ENCODE results near the gene C16orf92. TPM values are rescaled to one million over a fixed set of nuclear protein-coding genes. Genes with fewer than 3 reads are reported as not detected.

Gene C16orf92
- total RNA-seq, 1 donor from 2014 or later = not detected

DNA sequence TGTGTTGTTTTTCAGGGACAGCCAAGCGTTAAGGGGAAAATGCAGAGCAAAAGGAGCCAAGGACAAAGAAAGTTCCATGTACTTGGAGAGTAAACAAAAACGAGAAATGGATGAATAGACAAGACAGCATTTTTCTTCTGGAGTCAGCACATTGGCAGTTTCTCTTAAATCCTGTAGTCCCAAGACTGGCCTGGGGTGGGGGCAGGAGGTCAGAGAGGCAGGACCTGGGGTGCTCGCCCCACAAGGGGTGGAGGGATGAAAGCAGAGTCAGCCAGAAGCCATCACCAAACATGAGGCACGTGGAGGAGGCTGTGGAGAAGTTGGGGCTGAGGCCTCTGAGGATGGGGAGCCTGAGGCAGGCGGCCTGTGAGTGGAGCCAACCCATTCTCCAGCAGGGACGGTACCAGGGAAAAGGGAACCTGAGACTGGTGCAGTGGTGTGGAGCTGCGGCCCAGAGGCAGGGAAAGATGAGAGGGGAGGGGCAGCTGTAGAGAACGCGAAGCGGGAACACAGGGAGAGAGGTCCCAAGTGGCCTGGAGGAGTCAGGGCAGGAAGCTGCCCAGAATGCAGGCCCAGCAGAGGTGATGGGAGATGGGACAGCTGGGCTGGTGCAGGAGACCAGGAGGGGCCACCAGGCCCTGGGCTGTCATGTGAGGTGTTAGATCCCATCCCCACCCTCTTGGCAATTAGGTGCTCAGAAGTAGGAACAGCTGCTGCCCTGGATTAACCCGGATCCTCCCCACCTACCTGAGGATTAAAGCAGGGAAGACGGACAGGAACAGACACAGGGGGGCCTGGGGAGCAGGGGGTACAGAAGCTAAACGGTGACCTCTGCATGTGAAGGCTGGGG is 4.8 kb downstream of the C16orf92 start:
- DNase-seq (ENCODE audit: low spot score) = no peak
- H3K79me2 ChIP-seq (ENCODE audit: low read depth) = no peaks in the 10 kb centered on the region
- H3K9me3 Mint-ChIP-seq = no peaks in the 10 kb centered on the region
- no peak overlapping the region for H2AFZ ChIP-seq (replicated peaks)
- peaks cover 37% of the 10 kb centered on the region for H3K4me1 Mint-ChIP-seq
- no peaks in the 10 kb centered on the region for H3K36me3 ChIP-seq
- H3K4me2 ChIP-seq = no peak overlapping the region
- peaks cover 9% of the 10 kb centered on the region for H3K27me3 Mint-ChIP-seq (ENCODE audit: insufficient read depth, low read depth)
- peak overlapping the region; percentile 48 for H3K4me3 Mint-ChIP-seq
- H3K27ac ChIP-seq = no peak overlapping the region
- H4K20me1 ChIP-seq (ENCODE audit: low read depth) = peaks cover 37% of the 10 kb centered on the region
- H3K36me3 Mint-ChIP-seq = no peaks in the 10 kb centered on the region
- peaks cover 21% of the 10 kb centered on the region for H3K4me1 ChIP-seq
- peaks cover 18% of the 10 kb centered on the region for H3F3A ChIP-seq (ENCODE audit: low read depth)
- H3K9ac ChIP-seq = no peak overlapping the region
- TF ChIP-seq EZH2phosphoT487 (IDR thresholded peaks at IDR 0.05) (no peak), EZH2 (IDR thresholded peaks at IDR 0.05) (no peak)
- TF ChIP-seq, protein P1, sequence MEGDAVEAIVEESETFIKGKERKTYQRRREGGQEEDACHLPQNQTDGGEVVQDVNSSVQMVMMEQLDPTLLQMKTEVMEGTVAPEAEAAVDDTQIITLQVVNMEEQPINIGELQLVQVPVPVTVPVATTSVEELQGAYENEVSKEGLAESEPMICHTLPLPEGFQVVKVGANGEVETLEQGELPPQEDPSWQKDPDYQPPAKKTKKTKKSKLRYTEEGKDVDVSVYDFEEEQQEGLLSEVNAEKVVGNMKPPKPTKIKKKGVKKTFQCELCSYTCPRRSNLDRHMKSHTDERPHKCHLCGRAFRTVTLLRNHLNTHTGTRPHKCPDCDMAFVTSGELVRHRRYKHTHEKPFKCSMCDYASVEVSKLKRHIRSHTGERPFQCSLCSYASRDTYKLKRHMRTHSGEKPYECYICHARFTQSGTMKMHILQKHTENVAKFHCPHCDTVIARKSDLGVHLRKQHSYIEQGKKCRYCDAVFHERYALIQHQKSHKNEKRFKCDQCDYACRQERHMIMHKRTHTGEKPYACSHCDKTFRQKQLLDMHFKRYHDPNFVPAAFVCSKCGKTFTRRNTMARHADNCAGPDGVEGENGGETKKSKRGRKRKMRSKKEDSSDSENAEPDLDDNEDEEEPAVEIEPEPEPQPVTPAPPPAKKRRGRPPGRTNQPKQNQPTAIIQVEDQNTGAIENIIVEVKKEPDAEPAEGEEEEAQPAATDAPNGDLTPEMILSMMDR (IDR thresholded peaks at IDR 0.05) = no peak
- H3K4me3 ChIP-seq = no peak overlapping the region
- H3K27me3 ChIP-seq = peaks cover 5% of the 10 kb centered on the region
- no peak overlapping the region for H3K27ac Mint-ChIP-seq
- no peaks in the 10 kb centered on the region for H3K9me3 ChIP-seq (ENCODE audit: low read depth)

DNA sequence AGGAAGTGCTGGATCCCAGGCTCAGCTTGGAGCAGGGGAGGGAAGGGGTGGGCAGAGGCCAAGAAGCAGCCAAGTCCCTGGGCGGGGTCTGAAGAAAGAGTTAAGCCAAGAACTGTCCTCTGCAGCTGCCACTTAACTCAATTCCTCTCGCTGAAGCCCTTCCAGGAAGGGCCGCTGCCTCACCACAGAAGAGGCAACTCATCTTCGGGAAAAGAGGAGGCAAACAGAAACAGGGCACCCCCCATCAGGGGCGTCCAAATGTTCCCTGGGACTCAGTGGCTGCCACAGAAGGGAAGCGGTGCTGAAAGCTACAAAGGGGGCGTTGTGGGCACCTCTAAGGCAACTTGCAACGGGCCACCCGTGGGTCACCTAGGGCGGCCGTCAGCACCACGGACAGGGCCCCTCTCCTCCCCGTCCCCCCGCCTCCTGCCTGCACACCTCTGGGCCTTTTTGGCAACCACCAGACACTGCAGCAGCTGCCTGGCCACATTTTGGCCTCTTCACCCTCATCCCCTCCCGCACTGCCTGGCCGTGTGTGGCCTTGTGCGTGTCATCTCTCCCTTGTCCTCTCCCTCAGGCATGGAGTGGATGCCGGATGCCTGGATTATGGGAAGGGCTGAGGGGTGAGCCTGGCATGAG is 5.6 kb downstream of the C16orf92 start:
- peak overlapping the region; percentile 51 for H3K4me2 ChIP-seq

DNA sequence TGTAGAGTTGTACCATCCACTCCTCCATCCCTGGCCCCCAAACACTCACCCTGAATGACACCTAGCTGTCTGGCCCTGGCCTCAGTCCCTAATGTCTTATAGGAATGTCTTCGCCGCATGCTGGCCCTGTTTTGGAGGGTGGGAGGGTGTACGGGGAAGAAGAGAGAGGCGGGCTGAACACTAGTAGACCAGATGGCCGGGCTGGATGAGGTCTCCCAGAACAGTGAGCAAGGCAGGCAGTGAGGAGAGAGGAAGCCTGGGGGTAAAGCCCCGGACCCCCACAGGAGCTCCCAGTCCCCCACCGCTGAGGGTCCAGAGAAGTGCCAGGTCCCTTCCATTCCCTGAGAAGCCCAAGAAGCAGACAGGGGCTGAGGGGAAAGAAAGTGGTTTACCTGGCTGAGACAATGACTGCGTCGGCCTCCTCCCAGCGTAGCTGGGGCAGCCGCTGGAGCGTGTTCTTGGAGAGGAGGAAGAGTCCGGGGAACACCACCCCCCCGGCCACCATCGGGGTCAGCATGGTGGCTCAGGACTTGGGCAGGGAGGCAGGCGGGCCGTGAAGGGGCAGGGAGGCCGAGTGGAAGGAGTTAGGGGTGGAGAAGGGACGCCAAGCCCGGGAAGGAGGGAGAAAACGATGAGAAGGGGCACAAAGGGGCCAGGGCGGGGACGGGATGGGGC is 7.2 kb downstream of the C16orf92 start:
- Histone ChIP-seq H2AFZ (replicated peaks) (no peak overlapping the region), H4K20me1 (ENCODE audit: low read depth) (peaks cover 37% of the 10 kb centered on the region), H3K79me2 (ENCODE audit: low read depth) (no peaks in the 10 kb centered on the region), H3K4me3 (peak overlapping the region; percentile 87), H3K36me3 (no peaks in the 10 kb centered on the region), H3K4me2 (peak overlapping the region; percentile 100), H3K9ac (no peak overlapping the region), H3F3A (ENCODE audit: low read depth) (peaks cover 18% of the 10 kb centered on the region), H3K27me3 (peaks cover 29% of the 10 kb centered on the region), H3K27ac (no peak overlapping the region), H3K9me3 (ENCODE audit: low read depth) (no peaks in the 10 kb centered on the region), H3K4me1 (peaks cover 21% of the 10 kb centered on the region)
- no peaks in the 10 kb centered on the region for H3K36me3 Mint-ChIP-seq
- no peaks in the 10 kb centered on the region for H3K9me3 Mint-ChIP-seq
- H3K27me3 Mint-ChIP-seq (ENCODE audit: insufficient read depth, low read depth) = peaks cover 12% of the 10 kb centered on the region
- H3K4me1 Mint-ChIP-seq = peaks cover 37% of the 10 kb centered on the region
- H3K27ac Mint-ChIP-seq = no peak overlapping the region
- peak overlapping the region; percentile 87 for H3K4me3 Mint-ChIP-seq
- TF ChIP-seq EZH2 (IDR thresholded peaks at IDR 0.05) (no peak), EZH2phosphoT487 (IDR thresholded peaks at IDR 0.05) (no peak)
- TF ChIP-seq, protein P1 (IDR thresholded peaks at IDR 0.05) = no peak
- DNase-seq (ENCODE audit: low spot score) = peak; percentile 46

More for the DNA sequence above, 5.6 kb downstream of the C16orf92 start:
- Histone ChIP-seq H3K9ac (no peak overlapping the region), H3F3A (ENCODE audit: low read depth) (peaks cover 18% of the 10 kb centered on the region), H3K4me1 (peaks cover 21% of the 10 kb centered on the region), H3K27ac (no peak overlapping the region), H4K20me1 (ENCODE audit: low read depth) (peaks cover 37% of the 10 kb centered on the region), H3K36me3 (no peaks in the 10 kb centered on the region), H2AFZ (replicated peaks) (no peak overlapping the region), H3K27me3 (peaks cover 13% of the 10 kb centered on the region), H3K4me3 (no peak overlapping the region), H3K79me2 (ENCODE audit: low read depth) (no peaks in the 10 kb centered on the region), H3K9me3 (ENCODE audit: low read depth) (no peaks in the 10 kb centered on the region)
- peak; percentile 89 for DNase-seq (ENCODE audit: low spot score)
- Mint-ChIP-seq H3K4me3 (no peak overlapping the region), H3K36me3 (no peaks in the 10 kb centered on the region), H3K27me3 (ENCODE audit: insufficient read depth, low read depth) (peaks cover 11% of the 10 kb centered on the region), H3K27ac (no peak overlapping the region), H3K9me3 (no peaks in the 10 kb centered on the region), H3K4me1 (peaks cover 37% of the 10 kb centered on the region)
- TF ChIP-seq EZH2phosphoT487 (IDR thresholded peaks at IDR 0.05) (no peak), EZH2 (IDR thresholded peaks at IDR 0.05) (no peak)
- TF ChIP-seq, protein P1 (IDR thresholded peaks at IDR 0.05) = no peak

All from neural progenitor cell (in vitro differentiated cells).